Stimulated activated CD8-positive, alpha-beta memory T cell treated with anti-CD3 and anti-CD28 coated beads, Interleukin-15, amount 100 ng/mL, for 48 hours (primary cell): ENCODE data around the gene CDK16.

Experiments
- DNase-seq, 2 donors: peaks; one replicate each; pipeline ENCODE4 v3.0.0-alpha.2; 2020; ENCODE audit warnings: low read depth in 2 of 2

The CDK16 gene

GRCh38 chrX:47185241-47185640, 33.2 kb upstream of the CDK16 start:
- no peak for DNase-seq

- DNase-seq = no peak
Measured at GRCh38 chrX:47186096-47186740, 32.3 kb upstream of the CDK16 start.

DNA sequence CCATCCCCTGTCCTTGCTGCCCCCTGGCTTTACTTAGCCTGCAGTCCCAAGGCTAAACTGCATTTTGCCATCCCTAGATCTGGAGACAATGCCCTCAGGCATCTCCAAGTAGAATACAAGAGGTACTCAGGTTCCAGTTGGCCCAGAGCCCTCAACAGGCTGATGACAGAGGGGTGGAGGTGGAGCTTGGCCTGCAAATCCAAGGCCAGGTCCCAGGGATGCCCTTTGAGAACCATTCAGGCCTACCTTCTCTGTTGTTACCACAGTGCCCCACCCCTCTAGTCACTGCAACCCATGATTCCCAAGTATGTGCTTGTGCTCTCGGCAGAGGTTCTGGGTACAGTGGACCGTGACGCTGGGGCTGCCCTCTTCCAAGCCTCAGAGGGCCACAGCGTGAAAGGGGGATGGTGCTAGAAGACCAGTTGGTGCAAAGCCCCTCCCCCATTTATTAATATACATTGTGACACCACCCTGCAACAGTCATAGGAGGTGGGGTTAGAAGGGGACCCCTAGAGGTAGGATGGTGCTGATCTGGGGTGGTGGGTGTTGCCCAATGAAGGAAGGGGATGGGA, 31.3 kb upstream of the CDK16 start:
- DNase-seq = no peak

GRCh38 chrX:47189906-47190305, 28.6 kb upstream of the CDK16 start:
- no peak for DNase-seq

GRCh38 chrX:47190445-47191269, 27.8 kb upstream of the CDK16 start:
- peak; percentile 74 to 80 for DNase-seq

- peak; percentile 31 to 34 for DNase-seq
Measured at GRCh38 chrX:47191331-47191730, 27.1 kb upstream of the CDK16 start.

GRCh38 chrX:47191806-47192401, 26.6 kb upstream of the CDK16 start:
- no peak for DNase-seq

- peak; percentile 81 to 93 for DNase-seq
Measured at GRCh38 chrX:47193475-47194193, 24.8 kb upstream of the CDK16 start, which contains the start of gene UBA1. UBA1 (plus strand) TSS chrX:47193829; CDS start chrX:47198803, 4,974 bp downstream.

DNA sequence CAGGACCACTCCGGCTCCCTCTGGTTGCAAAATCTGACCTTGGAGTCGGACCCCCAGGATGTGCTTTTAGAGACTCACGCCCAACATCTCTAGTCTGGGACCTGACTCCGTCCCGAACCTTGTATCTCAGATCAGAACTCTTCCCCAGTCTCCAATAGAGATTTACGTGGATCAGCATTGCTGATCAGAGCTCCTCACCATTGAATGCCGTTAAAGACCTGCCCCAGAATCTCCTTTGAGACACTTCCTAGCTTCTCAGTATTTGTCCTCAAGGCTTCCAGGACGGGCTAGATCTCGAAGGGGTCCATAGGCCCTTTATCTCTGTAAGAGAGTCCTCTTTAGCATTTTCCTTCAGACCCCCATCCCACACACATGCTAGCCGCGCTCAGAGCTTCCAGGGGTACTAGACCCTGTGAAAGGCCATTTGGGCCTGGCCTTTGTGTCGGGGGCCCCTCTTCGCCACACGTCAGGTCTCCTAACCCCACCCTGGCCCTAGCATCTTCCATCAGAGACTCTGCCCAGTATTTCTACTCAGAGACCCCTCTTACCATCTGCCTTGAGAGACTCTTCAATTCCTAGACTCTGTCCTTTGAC, 24.2 kb upstream of the CDK16 start:
- no peak for DNase-seq

DNA sequence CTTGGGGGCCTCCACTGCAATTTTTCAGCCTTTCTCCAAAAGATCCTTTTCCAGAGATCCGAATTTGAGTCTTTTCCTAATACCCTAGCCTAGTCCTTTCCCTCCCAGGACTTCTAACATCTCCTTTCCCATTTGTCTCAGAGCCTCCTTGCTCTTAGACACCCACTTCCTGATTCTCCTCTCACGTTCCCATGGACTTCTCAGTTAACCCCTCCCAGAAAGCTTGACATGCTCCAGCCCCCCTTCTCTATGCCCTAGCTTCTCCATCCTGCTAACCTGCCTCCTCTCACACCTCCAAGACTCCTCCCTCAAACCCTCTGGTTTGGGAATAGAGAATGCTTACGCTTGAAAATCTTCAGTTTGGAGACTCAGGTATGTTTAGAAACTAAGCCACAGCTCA, 22.4 kb upstream of the CDK16 start:
- DNase-seq = no peak

- no peak for DNase-seq
Measured at GRCh38 chrX:47197526-47197925, 21.0 kb upstream of the CDK16 start.

DNA sequence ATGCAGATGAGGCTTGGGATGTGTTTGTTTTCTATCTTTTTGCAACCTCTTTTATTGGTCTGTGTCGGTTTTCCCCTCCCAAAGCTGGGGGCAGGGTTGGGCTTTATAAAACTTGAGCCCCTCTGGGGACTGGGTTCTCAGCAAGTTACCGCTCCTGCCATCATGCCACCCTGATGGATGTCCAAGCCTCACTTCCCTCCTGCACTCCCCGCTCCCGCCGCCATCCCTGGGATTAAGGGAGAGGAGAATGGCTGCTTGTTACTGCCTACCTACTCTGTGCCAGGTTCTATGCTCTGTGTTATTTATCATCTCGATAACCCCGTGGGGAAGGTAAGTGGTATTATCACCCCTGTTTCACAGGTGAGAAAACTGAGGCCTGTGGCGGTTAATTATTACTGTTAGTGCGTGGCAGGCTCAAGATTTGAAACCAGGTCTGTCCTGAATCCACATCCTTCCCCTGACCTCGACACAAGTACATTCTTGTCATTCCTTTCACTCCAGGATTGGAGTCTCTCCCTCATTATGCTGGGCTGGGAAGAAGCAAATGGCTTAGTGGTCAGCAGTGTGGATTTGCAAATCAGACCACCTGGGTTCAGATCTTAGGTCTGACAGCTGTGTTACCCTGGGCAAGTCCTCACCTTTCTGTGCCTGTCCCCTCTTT, 20.3 kb upstream of the CDK16 start:
- DNase-seq = no peak

GRCh38 chrX:47198687-47199080, 19.8 kb upstream of the CDK16 start:
- no peak for DNase-seq

GRCh38 chrX:47199286-47199685, 19.2 kb upstream of the CDK16 start:
- no peak for DNase-seq

GRCh38 chrX:47200385-47201150, 17.9 kb upstream of the CDK16 start:
- no peak for DNase-seq

GRCh38 chrX:47201345-47201944, 17.0 kb upstream of the CDK16 start:
- DNase-seq = no peak

- no peak for DNase-seq
Measured at GRCh38 chrX:47202316-47202715, 16.2 kb upstream of the CDK16 start.

- no peak for DNase-seq
Measured at GRCh38 chrX:47202877-47203276, 15.6 kb upstream of the CDK16 start.

DNA sequence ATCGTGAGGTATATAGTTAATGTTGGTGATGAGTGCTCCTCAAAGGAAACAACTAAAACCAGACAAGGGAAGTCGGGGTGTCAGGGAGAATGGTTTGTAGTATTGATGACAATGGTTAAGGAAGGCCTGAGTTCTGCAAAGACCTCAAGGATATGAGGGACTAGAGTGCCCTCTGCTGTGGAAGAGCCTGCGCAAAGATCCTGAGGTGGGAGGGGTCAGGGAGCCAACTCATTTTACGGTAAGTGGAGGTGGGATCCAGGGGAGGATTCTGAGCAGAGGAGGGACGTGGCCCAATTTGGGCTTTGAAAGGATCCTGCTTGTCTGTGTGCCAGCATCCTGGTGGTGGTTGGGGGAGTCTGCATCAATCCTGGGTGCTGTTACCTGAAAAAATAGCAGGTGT, 13.5 kb upstream of the CDK16 start:
- DNase-seq = no peak

DNA sequence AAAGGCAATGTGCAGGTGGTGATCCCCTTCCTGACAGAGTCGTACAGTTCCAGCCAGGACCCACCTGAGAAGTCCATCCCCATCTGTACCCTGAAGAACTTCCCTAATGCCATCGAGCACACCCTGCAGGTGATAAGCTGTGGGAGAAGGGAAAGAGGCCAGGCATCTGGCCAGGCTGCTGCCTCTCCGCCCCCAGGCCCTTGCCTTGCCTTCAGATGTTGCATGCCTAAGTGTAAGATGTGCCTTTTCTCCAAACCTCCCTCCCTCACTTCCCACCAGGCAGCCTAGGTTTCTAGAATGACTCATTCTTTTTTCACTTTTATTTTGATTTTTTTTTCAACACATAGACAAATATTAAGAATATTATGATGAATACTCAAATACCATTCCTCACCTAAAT, 12.2 kb upstream of the CDK16 start:
- DNase-seq = no peak
